Uterus (tissue), 2 donors: ENCODE results near the gene NMT1.

Experiments
- POLR2A ChIP-seq, 2 donors: fragments of 450-650 bp; IDR thresholded peaks; one replicate each; pipeline ENCODE4 v1.6.1; 2016; ENCODE audit warnings: antibody characterized with exemption in 2 of 2, mild to moderate bottlenecking in 1 of 2, moderate library complexity in 1 of 2
- TF ChIP-seq, protein P1 (sequence below), 4 experiments: fragments of 200-600 bp in 2 of 4; fragments of 450-650 bp in 2 of 4; sonication (generic) in 2 of 4; IDR thresholded peaks; one replicate each; pipeline ENCODE4 v1.5.1; 2016 to 2019; ENCODE audit warnings: antibody characterized with exemption in 4 of 4, mild to moderate bottlenecking in 2 of 4, moderate library complexity in 1 of 4

DNA sequence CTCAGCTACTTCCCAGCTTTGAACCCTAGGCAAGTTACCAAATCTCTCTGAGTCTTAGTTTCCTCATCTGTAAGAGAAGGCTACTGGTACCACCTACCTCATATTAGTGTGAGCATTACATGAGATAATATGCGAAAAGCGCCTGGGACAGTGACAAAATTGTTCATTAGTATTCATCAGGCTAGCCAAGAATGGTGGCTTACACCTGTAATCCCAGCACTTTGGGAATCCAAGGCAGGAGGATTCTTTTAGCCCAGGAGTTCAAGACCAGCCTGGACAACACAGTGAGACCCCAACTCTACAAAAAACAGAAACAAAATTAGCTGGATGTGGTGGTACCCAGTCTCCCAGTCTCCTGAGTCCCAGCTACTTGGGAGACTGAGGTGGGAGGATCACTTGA, 67.9 kb downstream of the NMT1 start:
- TF ChIP-seq, protein P1, sequence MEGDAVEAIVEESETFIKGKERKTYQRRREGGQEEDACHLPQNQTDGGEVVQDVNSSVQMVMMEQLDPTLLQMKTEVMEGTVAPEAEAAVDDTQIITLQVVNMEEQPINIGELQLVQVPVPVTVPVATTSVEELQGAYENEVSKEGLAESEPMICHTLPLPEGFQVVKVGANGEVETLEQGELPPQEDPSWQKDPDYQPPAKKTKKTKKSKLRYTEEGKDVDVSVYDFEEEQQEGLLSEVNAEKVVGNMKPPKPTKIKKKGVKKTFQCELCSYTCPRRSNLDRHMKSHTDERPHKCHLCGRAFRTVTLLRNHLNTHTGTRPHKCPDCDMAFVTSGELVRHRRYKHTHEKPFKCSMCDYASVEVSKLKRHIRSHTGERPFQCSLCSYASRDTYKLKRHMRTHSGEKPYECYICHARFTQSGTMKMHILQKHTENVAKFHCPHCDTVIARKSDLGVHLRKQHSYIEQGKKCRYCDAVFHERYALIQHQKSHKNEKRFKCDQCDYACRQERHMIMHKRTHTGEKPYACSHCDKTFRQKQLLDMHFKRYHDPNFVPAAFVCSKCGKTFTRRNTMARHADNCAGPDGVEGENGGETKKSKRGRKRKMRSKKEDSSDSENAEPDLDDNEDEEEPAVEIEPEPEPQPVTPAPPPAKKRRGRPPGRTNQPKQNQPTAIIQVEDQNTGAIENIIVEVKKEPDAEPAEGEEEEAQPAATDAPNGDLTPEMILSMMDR (IDR thresholded peaks at IDR 0.05): no peak
- no peak for TF ChIP-seq POLR2A (IDR thresholded peaks at IDR 0.05)
